IPS DF 6.9 (cell line): ENCODE results near the gene UQCRQ.
A peak's percentile ranks its signal among the peaks of the same experiment; 100 is the strongest.
"Not testable (repeated sequence)": the region's sequence is repeated elsewhere in the genome, so short reads cannot be mapped to it uniquely, and the experiment has no call there.

ENCODE experiments used
- DNase-seq: peaks from one replicate; pipeline ENCODE4 v3.0.0-alpha.2; 2013; ENCODE audit warnings: low read depth, low spot score
- H3K27ac ChIP-seq: one replicate; pipeline ENCODE4 v1.5.1; 2013; ENCODE audit warnings: low read length, control low read depth
- H3K27me3 ChIP-seq: 2 replicates; pipeline ENCODE4 v1.6.1; 2013; ENCODE audit warnings: mild to moderate bottlenecking, low read length; ENCODE audit not compliant: control insufficient read depth, insufficient read depth
- H3K36me3 ChIP-seq: 2 replicates; pipeline ENCODE4 v1.6.1; 2013; ENCODE audit warnings: low read length; ENCODE audit not compliant: control insufficient read depth, insufficient read depth
- H3K4me1 ChIP-seq: 2 replicates; pipeline ENCODE4 v1.6.1; 2013; ENCODE audit warnings: low read length; ENCODE audit not compliant: control insufficient read depth, insufficient read depth
- H3K4me3 ChIP-seq: 2 replicates; pipeline ENCODE4 v1.5.1; 2013; ENCODE audit warnings: mild to moderate bottlenecking, low read length
- H3K9me3 ChIP-seq: 2 replicates; pipeline ENCODE4 v1.6.1; 2013; ENCODE audit warnings: low read length, inconsistent platforms; ENCODE audit not compliant: control insufficient read depth, insufficient read depth
- WGBS: extraction: QIAGEN DNeasy Blood & Tissue Kit; methylation state at CpG from one replicate; pipeline ENCODE4 v1.1.7; 2013; ENCODE audit warnings: mixed read lengths, missing lambda C conversion rate; ENCODE audit not compliant: insufficient read length, insufficient coverage; 5-methylcytosine and 5-hydroxymethylcytosine counted together

UQCRQ gene

GRCh38 chr5:132850066-132850465 is 16.4 kb upstream of the UQCRQ start:
- Histone ChIP-seq H3K9me3 (no peaks in the 10 kb centered on the region), H3K36me3 (no peaks in the 10 kb centered on the region), H3K27ac (no peak overlapping the region), H3K4me1 (no peaks in the 10 kb centered on the region), H3K4me3 (no peak overlapping the region), H3K27me3 (no peaks in the 10 kb centered on the region)
- no CpG with 5 or more reads among the region's 2 CpGs for WGBS
- no peak for DNase-seq

DNA sequence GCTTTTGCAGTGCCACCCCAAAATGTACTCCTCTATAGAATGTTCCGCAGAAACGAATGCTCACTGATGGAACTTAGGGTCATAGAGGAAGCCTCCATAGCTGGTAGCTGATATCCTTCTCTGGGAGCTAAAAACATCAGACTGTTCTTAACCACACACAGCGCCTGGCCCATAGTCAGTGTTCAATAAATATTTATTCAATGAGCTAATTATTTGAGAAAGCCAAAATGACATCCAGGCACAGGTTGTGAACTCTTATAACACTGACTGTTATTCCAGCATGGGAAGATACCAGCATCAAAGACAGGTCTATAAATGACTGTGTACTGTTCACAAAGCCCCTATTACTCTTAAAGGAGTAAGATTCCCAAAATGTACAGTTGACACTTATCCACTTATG is 13.1 kb upstream of the UQCRQ start:
- no peak overlapping the region for H3K27ac ChIP-seq
- no peaks in the 10 kb centered on the region for H3K4me1 ChIP-seq
- no peak for DNase-seq
- H3K4me3 ChIP-seq = no peak overlapping the region
- WGBS = no CpG with 5 or more reads among the region's 3 CpGs
- no peaks in the 10 kb centered on the region for H3K9me3 ChIP-seq
- H3K27me3 ChIP-seq = no peaks in the 10 kb centered on the region
- no peaks in the 10 kb centered on the region for H3K36me3 ChIP-seq

- H3K27me3 ChIP-seq = no peaks in the 10 kb centered on the region
- H3K9me3 ChIP-seq = no peaks in the 10 kb centered on the region
- no peak for DNase-seq
- H3K36me3 ChIP-seq = no peaks in the 10 kb centered on the region
- H3K27ac ChIP-seq = no peak overlapping the region
- no peak overlapping the region for H3K4me3 ChIP-seq
- no CpG with 5 or more reads among the region's 1 CpG for WGBS
- H3K4me1 ChIP-seq = no peaks in the 10 kb centered on the region
Observed at GRCh38 chr5:132853790-132854189, 12.7 kb upstream of the UQCRQ start.

DNA sequence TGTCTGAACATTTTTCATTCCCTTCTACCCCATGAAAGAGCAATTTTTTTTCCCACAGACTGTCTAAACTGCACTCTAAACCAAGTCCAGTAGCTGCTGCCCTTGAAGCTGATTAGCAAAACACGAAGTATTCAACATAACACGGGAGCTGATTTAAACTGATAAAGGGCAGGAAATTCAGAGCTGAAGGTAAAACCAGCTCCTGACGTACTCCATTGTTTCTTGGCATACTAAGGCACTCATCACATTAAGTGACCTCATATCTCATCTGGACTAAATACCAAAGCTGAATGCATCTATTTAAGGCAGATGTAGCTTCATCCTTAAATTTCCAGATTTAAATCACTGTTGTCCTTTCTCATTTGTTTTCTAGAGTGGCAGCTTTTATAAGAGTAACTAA is 12.1 kb upstream of the UQCRQ start:
- WGBS = no CpG with 5 or more reads among the region's 3 CpGs
- Histone ChIP-seq H3K27me3 (no peaks in the 10 kb centered on the region), H3K27ac (no peak overlapping the region), H3K4me3 (no peak overlapping the region), H3K36me3 (no peaks in the 10 kb centered on the region), H3K9me3 (no peaks in the 10 kb centered on the region), H3K4me1 (no peaks in the 10 kb centered on the region)
- DNase-seq = no peak

DNA sequence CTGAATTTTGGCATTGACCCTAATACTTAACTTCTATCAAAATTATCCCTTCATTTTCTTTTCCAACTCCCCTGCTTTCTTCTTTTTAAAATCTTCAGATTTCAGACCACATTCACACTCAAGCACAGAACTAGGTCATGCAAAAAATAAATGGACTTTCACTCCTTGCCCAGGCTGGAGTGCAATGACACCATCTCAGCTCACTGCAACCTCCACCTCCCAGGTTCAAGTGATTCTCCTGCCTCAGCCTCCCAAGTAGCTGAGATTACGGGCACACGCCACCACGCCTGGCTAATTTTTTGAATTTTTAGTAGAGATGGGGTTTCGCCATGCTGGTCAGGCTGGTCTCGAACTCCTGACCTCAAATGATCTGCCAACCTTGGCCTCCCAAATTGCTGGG is 11.4 kb upstream of the UQCRQ start:
- no CpG with 5 or more reads among the region's 5 CpGs for WGBS
- not testable (repeated sequence) for H3K27me3 ChIP-seq, H3K9me3 ChIP-seq, H3K4me3 ChIP-seq, H3K36me3 ChIP-seq, H3K27ac ChIP-seq, DNase-seq, H3K4me1 ChIP-seq

DNA sequence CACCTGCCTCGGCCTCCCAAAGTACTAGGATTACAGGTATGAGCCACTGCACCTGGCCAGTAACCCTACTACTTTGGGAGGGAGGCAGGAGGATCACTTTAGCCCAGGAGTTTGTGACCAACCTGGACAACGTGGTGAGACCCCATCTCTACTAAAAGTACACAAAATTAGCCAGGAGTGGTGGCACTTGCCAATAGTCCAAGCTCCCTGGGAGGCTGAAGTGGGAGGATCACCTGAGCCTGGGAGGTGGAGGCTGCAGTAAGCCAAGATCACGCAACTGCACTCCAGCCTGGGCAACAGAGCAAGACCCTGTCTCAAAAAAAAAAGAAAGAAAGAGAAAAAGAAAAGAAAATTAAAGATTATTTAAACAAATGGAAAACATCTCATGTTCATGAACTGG is 10.4 kb upstream of the UQCRQ start:
- Histone ChIP-seq H3K27me3 (no peaks in the 10 kb centered on the region), H3K27ac (no peak overlapping the region), H3K36me3 (no peaks in the 10 kb centered on the region), H3K4me3 (no peak overlapping the region), H3K9me3 (no peaks in the 10 kb centered on the region), H3K4me1 (no peaks in the 10 kb centered on the region)
- no peak for DNase-seq
- no CpG with 5 or more reads among the region's 3 CpGs for WGBS

- WGBS = no CpG with 5 or more reads among the region's 2 CpGs
- Histone ChIP-seq H3K27ac (no peak overlapping the region), H3K4me3 (no peak overlapping the region), H3K4me1 (no peaks in the 10 kb centered on the region), H3K27me3 (no peaks in the 10 kb centered on the region), H3K9me3 (no peaks in the 10 kb centered on the region), H3K36me3 (no peaks in the 10 kb centered on the region)
- DNase-seq = no peak
Observed at GRCh38 chr5:132859889-132860437, 6.5 kb upstream of the UQCRQ start.

GRCh38 chr5:132860742-132861141 is 5.7 kb upstream of the UQCRQ start:
- no peaks in the 10 kb centered on the region for H3K9me3 ChIP-seq
- no peak for DNase-seq
- WGBS = no CpG with 5 or more reads among the region's 5 CpGs
- no peaks in the 10 kb centered on the region for H3K27me3 ChIP-seq
- peaks cover 4% of the 10 kb centered on the region; the same call in 1 of the 2 replicates for H3K4me1 ChIP-seq
- no peak overlapping the region for H3K27ac ChIP-seq
- no peak overlapping the region for H3K4me3 ChIP-seq
- H3K36me3 ChIP-seq = no peaks in the 10 kb centered on the region

GRCh38 chr5:132865668-132866341 is 637 bp upstream of the UQCRQ start:
- Histone ChIP-seq H3K4me1 (peaks cover 4% of the 10 kb centered on the region; the same call in 1 of the 2 replicates), H3K9me3 (no peaks in the 10 kb centered on the region), H3K36me3 (peaks cover 2% of the 10 kb centered on the region; the same call in 1 of the 2 replicates), H3K4me3 (peak overlapping the region; percentile 0; the same call in 1 of the 2 replicates), H3K27me3 (no peaks in the 10 kb centered on the region), H3K27ac (no peak overlapping the region)
- DNase-seq = no peak
- no CpG with 5 or more reads among the region's 30 CpGs for WGBS

GRCh38 chr5:132867046-132867451 is 607 bp downstream of the UQCRQ start:
- no peaks in the 10 kb centered on the region for H3K9me3 ChIP-seq
- H3K27me3 ChIP-seq = no peaks in the 10 kb centered on the region
- peaks cover 4% of the 10 kb centered on the region; the same call in 1 of the 2 replicates for H3K4me1 ChIP-seq
- H3K27ac ChIP-seq = no peak overlapping the region
- no CpG with 5 or more reads among the region's 13 CpGs for WGBS
- DNase-seq = no peak
- H3K36me3 ChIP-seq = peaks cover 2% of the 10 kb centered on the region; the same call in 1 of the 2 replicates
- H3K4me3 ChIP-seq = peak overlapping the region; percentile 59

DNA sequence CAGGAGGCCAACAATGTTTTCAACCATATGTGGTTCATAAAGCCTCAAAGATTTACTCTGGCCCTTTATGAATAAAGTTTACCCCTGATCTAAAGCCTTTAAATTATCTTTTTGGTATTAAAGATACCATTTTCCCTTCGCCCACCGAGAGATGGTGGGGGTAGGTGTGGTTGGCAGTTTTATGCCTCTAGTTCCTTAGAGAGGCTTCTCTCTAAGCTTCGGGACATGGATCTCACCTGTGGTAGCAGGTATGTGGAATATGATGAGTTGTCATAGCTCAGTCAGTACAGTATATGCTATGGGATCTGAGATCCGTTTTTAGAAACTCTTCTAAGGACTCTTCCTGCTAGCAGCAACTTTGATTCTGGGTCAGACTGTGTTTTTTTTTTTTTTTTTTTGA is 2.3 kb downstream of the UQCRQ start:
- Histone ChIP-seq H3K27ac (no peak overlapping the region), H3K4me3 (no peak overlapping the region), H3K27me3 (no peaks in the 10 kb centered on the region), H3K36me3 (peaks cover 5% of the 10 kb centered on the region; the same call in 1 of the 2 replicates), H3K4me1 (peaks cover 4% of the 10 kb centered on the region; the same call in 1 of the 2 replicates), H3K9me3 (no peaks in the 10 kb centered on the region)
- no peak for DNase-seq
- WGBS = no CpG with 5 or more reads among the region's 4 CpGs
